Endodermal cell (in vitro differentiated cells): ENCODE data around the gene OSBPL9. TPM values are rescaled to one million over a fixed set of nuclear protein-coding genes. Genes with fewer than 3 reads are reported as not detected.

ENCODE experiments used
- DNase-seq: peaks from one replicate; pipeline ENCODE4 v3.0.0-alpha.2; 2017
- H3K27ac ChIP-seq: 2 replicates; pipeline ENCODE4 v1.5.1; 2013; ENCODE audit warnings: mild to moderate bottlenecking, low read depth, low read length, moderate library complexity
- H3K27me3 ChIP-seq: 2 replicates; pipeline ENCODE4 v1.6.1; 2013; ENCODE audit warnings: mild to moderate bottlenecking, low read length, moderate library complexity; ENCODE audit not compliant: insufficient read depth, control insufficient read depth, poor library complexity, severe bottlenecking
- H3K36me3 ChIP-seq: 2 replicates; pipeline ENCODE4 v1.7.0; 2013; ENCODE audit warnings: mild to moderate bottlenecking, low read length, moderate library complexity; ENCODE audit not compliant: control insufficient read depth, insufficient read depth
- H3K4me1 ChIP-seq: one replicate; pipeline ENCODE4 v1.7.0; 2013; ENCODE audit warnings: low read length; ENCODE audit not compliant: control insufficient read depth, insufficient read depth
- H3K4me3 ChIP-seq: 2 replicates; pipeline ENCODE4 v1.5.1; 2013; ENCODE audit warnings: mild to moderate bottlenecking, low read length, moderate library complexity
- H3K9ac ChIP-seq: 2 replicates; pipeline ENCODE4 v1.6.1; 2013; ENCODE audit warnings: mild to moderate bottlenecking, low read length, moderate library complexity; ENCODE audit not compliant: poor library complexity, severe bottlenecking; ENCODE audit errors: extremely low read depth
- H3K9me3 ChIP-seq: 2 replicates; pipeline ENCODE4 v1.6.1; 2013; ENCODE audit warnings: mild to moderate bottlenecking, low read length, moderate library complexity; ENCODE audit not compliant: control insufficient read depth
- H3K27ac Mint-ChIP-seq: 2 replicates; pipeline ENCODE4 v1.8.0; 2020; ENCODE audit warnings: mixed read lengths
- H3K27me3 Mint-ChIP-seq: 2 replicates; pipeline ENCODE4 v1.8.0; 2021; ENCODE audit warnings: mild to moderate bottlenecking, mixed read lengths; ENCODE audit not compliant: insufficient read depth
- H3K36me3 Mint-ChIP-seq: 2 replicates; pipeline ENCODE4 v1.8.0; 2020; ENCODE audit warnings: low read depth, mixed read lengths
- H3K4me1 Mint-ChIP-seq: 2 replicates; pipeline ENCODE4 v1.8.0; 2020; ENCODE audit warnings: mixed read lengths
- H3K4me3 Mint-ChIP-seq: 2 replicates; pipeline ENCODE4 v1.8.0; 2020; ENCODE audit warnings: mild to moderate bottlenecking, moderate library complexity, mixed read lengths
- H3K9me3 Mint-ChIP-seq: 2 replicates; pipeline ENCODE4 v1.8.0; 2020; ENCODE audit warnings: mild to moderate bottlenecking, mixed read lengths
- WGBS, 2 experiments: methylation state at CpG; one replicate each; pipeline versions ENCODE4 v1.1.5 to v1.1.7; 2013; ENCODE audit warnings: missing lambda C conversion rate in 2 of 2, mixed read lengths in 1 of 2; ENCODE audit not compliant: insufficient coverage in 1 of 2, insufficient read length in 1 of 2; 5-methylcytosine and 5-hydroxymethylcytosine counted together
- total RNA-seq, 2 donors: library from RNA; stranded (reverse); fragmentation: NEBNext Ultra II Directional in 1 of 2; extraction: Animal tissue kit (Norgen Biotek cat#: 25700) in 1 of 2; gene quantifications; 2 replicates in 1 of 2; 3 replicates in 1 of 2; pipeline ENCODE4 v1.2.1, GENCODE V29; 2021
- TF ChIP-seq, protein P1 (sequence below): fragments of 200-600 bp; sonication (generic); conservative IDR thresholded peaks from 2 replicates; pipeline ENCODE4 v1.5.0; 2021; ENCODE audit warnings: antibody characterized with exemption, mild to moderate bottlenecking

The OSBPL9 gene
- total RNA-seq, 2 donors from 2014 or later = 76.9 to 93.3 TPM

DNA sequence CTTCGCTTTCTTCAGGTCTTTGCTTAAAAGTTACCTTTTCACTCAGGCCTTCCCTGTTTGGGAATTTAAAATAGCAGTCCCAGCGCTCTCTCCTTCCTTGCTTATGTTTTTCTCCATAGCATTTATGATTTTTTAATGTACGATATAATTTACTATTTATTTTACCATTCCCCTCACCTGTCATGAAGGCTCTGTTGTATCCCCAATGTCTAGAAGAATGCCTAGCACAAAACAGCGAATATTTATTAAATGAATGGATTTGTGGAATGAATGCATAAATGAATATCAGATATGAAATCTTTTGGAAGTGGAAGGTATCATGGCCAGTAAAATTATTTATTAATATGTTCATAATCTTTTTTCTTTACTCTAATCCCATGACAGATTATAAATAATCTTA, 402 bp upstream of the OSBPL9 start:
- peaks cover 15% of the 10 kb centered on the region for H3K4me1 Mint-ChIP-seq
- H3K4me1 ChIP-seq = no peaks in the 10 kb centered on the region
- TF ChIP-seq, protein P1, sequence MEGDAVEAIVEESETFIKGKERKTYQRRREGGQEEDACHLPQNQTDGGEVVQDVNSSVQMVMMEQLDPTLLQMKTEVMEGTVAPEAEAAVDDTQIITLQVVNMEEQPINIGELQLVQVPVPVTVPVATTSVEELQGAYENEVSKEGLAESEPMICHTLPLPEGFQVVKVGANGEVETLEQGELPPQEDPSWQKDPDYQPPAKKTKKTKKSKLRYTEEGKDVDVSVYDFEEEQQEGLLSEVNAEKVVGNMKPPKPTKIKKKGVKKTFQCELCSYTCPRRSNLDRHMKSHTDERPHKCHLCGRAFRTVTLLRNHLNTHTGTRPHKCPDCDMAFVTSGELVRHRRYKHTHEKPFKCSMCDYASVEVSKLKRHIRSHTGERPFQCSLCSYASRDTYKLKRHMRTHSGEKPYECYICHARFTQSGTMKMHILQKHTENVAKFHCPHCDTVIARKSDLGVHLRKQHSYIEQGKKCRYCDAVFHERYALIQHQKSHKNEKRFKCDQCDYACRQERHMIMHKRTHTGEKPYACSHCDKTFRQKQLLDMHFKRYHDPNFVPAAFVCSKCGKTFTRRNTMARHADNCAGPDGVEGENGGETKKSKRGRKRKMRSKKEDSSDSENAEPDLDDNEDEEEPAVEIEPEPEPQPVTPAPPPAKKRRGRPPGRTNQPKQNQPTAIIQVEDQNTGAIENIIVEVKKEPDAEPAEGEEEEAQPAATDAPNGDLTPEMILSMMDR = no peak
- H3K27ac ChIP-seq = no peak overlapping the region
- DNase-seq = no peak
- no peaks in the 10 kb centered on the region for H3K9me3 ChIP-seq
- H3K9me3 Mint-ChIP-seq = no peaks in the 10 kb centered on the region
- H3K36me3 ChIP-seq = no peaks in the 10 kb centered on the region
- no peaks in the 10 kb centered on the region for H3K27me3 ChIP-seq
- no peaks in the 10 kb centered on the region for H3K36me3 Mint-ChIP-seq
- 80 to 100% methylated on average over 1 to 3 of the region's 4 CpGs for WGBS, 2 experiments
- H3K4me3 Mint-ChIP-seq = peak overlapping the region; percentile 98
- H3K27ac Mint-ChIP-seq = no peak overlapping the region
- no peaks in the 10 kb centered on the region for H3K27me3 Mint-ChIP-seq
- no peak overlapping the region for H3K9ac ChIP-seq
- no peak overlapping the region for H3K4me3 ChIP-seq

DNA sequence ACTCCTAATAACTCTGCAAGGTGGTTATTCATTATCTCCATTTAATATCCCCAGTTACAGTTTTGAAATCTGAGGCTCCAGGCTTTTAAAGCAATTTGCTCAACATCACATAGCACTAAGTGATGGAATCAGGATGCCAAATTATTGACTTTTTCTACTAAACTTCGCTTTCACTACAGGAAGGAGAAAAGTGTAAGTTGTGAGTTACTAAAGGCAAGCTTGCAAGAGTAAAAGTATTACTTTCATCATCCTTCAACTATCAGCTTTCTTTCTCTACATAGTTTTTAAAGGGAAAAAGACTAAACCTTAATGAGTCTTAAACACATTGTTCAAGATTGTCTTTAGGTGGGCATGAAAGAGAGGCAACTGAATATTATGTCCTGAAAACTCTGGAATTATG, 1.8 kb downstream of the OSBPL9 start:
- Histone ChIP-seq H3K9me3 (no peaks in the 10 kb centered on the region), H3K9ac (no peak overlapping the region), H3K4me3 (no peak overlapping the region), H3K36me3 (no peaks in the 10 kb centered on the region), H3K27ac (no peak overlapping the region), H3K4me1 (no peaks in the 10 kb centered on the region), H3K27me3 (no peaks in the 10 kb centered on the region)
- no peak for DNase-seq
- TF ChIP-seq, protein P1 = no peak
- no peak overlapping the region for H3K27ac Mint-ChIP-seq
- H3K9me3 Mint-ChIP-seq = no peaks in the 10 kb centered on the region
- peaks cover 28% of the 10 kb centered on the region for H3K4me1 Mint-ChIP-seq
- 100% methylated on average over 1 of the region's 1 CpG; no CpG with 5 or more reads in 1 of the 2 experiments for WGBS, 2 experiments
- no peaks in the 10 kb centered on the region for H3K27me3 Mint-ChIP-seq
- no peak overlapping the region for H3K4me3 Mint-ChIP-seq
- H3K36me3 Mint-ChIP-seq = no peaks in the 10 kb centered on the region

DNA sequence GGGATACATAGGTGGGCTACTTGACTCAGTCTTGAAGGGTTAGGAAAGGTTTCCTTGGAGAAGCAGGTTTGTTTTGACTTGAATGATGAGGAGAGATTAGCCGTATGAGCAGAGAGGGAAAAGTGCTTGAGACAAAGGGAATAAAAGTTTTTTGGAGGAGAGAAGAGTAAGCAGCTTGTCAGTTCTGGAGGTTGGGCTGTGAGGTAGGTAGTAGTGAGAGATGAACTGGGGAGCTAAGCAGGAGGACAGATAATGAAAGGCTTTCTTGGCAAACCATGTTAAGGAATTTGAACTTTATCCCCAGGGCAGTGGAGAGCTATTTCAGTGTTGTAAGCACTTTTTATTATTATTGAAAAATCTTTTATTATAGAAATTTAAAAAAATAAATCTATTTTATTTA, 3.6 kb downstream of the OSBPL9 start:
- no peaks in the 10 kb centered on the region for H3K36me3 ChIP-seq
- H3K27ac Mint-ChIP-seq = no peak overlapping the region
- H3K9me3 Mint-ChIP-seq = no peaks in the 10 kb centered on the region
- no peak overlapping the region for H3K27ac ChIP-seq
- H3K27me3 ChIP-seq = no peaks in the 10 kb centered on the region
- no peaks in the 10 kb centered on the region for H3K9me3 ChIP-seq
- DNase-seq = no peak
- peaks cover 28% of the 10 kb centered on the region for H3K4me1 Mint-ChIP-seq
- WGBS, 2 experiments = 74 to 86% methylated on average over 1 of the region's 1 CpG
- H3K36me3 Mint-ChIP-seq = no peaks in the 10 kb centered on the region
- no peak overlapping the region for H3K9ac ChIP-seq
- no peak overlapping the region for H3K4me3 Mint-ChIP-seq
- TF ChIP-seq, protein P1 = no peak
- H3K4me1 ChIP-seq = no peaks in the 10 kb centered on the region
- no peaks in the 10 kb centered on the region for H3K27me3 Mint-ChIP-seq
- no peak overlapping the region for H3K4me3 ChIP-seq
